ENCODE measurements around the gene ADORA2B.
"Not testable (repeated sequence)": the region's sequence is repeated elsewhere in the genome, so short reads cannot be mapped to it uniquely, and the experiment has no call there.

Gene ADORA2B

GRCh38 chr17:15944759-15945526, at the start of gene ADORA2B:
TSS of gene ADORA2B (plus strand) at chr17:15945130. CDS start at chr17:15945249, 119 bp downstream.
- H3K4me3 ChIP-seq (ENCODE audit: low read depth, low read length), result peak within 1 kb of the TSS; percentile 69

- H3K4me3 ChIP-seq (ENCODE audit: low read depth, low read length), result no peak overlapping the region
Observed at GRCh38 chr17:15896277-15896676, 48.7 kb upstream of the ADORA2B start.

GRCh38 chr17:15896834-15897233, 48.1 kb upstream of the ADORA2B start:
- H3K4me3 ChIP-seq (ENCODE audit: low read depth, low read length), result no peak overlapping the region

GRCh38 chr17:15899596-15899995, 45.3 kb upstream of the ADORA2B start:
- not testable (repeated sequence) for H3K4me3 ChIP-seq (ENCODE audit: low read depth, low read length)

GRCh38 chr17:15900871-15901270, 44.1 kb upstream of the ADORA2B start:
- no peak overlapping the region for H3K4me3 ChIP-seq (ENCODE audit: low read depth, low read length)

GRCh38 chr17:15905236-15905635, 39.7 kb upstream of the ADORA2B start:
- H3K4me3 ChIP-seq (ENCODE audit: low read depth, low read length), result not testable (repeated sequence)

- no peak overlapping the region for H3K4me3 ChIP-seq (ENCODE audit: low read depth, low read length)
Observed at GRCh38 chr17:15907290-15907689, 37.6 kb upstream of the ADORA2B start.

- no peak overlapping the region for H3K4me3 ChIP-seq (ENCODE audit: low read depth, low read length)
Observed at GRCh38 chr17:15908378-15908777, 36.6 kb upstream of the ADORA2B start.

GRCh38 chr17:15909481-15909991, 35.4 kb upstream of the ADORA2B start:
- no peak overlapping the region for H3K4me3 ChIP-seq (ENCODE audit: low read depth, low read length)

- H3K4me3 ChIP-seq (ENCODE audit: low read depth, low read length), result no peak overlapping the region
Observed at GRCh38 chr17:15910791-15911190, 34.1 kb upstream of the ADORA2B start.

- H3K4me3 ChIP-seq (ENCODE audit: low read depth, low read length), result not testable (repeated sequence)
Observed at GRCh38 chr17:15911701-15912100, 33.2 kb upstream of the ADORA2B start.

- no peak overlapping the region for H3K4me3 ChIP-seq (ENCODE audit: low read depth, low read length)
Observed at GRCh38 chr17:15912416-15912955, 32.4 kb upstream of the ADORA2B start.

- H3K4me3 ChIP-seq (ENCODE audit: low read depth, low read length), result no peak overlapping the region
Observed at GRCh38 chr17:15913826-15914225, 31.1 kb upstream of the ADORA2B start.

GRCh38 chr17:15914400-15915170, 30.3 kb upstream of the ADORA2B start:
- no peak overlapping the region for H3K4me3 ChIP-seq (ENCODE audit: low read depth, low read length)

- no peak overlapping the region for H3K4me3 ChIP-seq (ENCODE audit: low read depth, low read length)
Observed at GRCh38 chr17:15915961-15916360, 29.0 kb upstream of the ADORA2B start.

- H3K4me3 ChIP-seq (ENCODE audit: low read depth, low read length), result no peak overlapping the region
Observed at GRCh38 chr17:15917021-15917437, 27.9 kb upstream of the ADORA2B start.

- H3K4me3 ChIP-seq (ENCODE audit: low read depth, low read length), result no peak overlapping the region
Observed at GRCh38 chr17:15917438-15918027, 27.4 kb upstream of the ADORA2B start.

GRCh38 chr17:15918261-15918660, 26.7 kb upstream of the ADORA2B start:
- H3K4me3 ChIP-seq (ENCODE audit: low read depth, low read length), result no peak overlapping the region

GRCh38 chr17:15918661-15919259, 26.2 kb upstream of the ADORA2B start:
- no peak overlapping the region for H3K4me3 ChIP-seq (ENCODE audit: low read depth, low read length)

GRCh38 chr17:15919466-15919865, 25.5 kb upstream of the ADORA2B start:
- no peak overlapping the region for H3K4me3 ChIP-seq (ENCODE audit: low read depth, low read length)

- H3K4me3 ChIP-seq (ENCODE audit: low read depth, low read length), result no peak overlapping the region
Observed at GRCh38 chr17:15920758-15921239, 24.1 kb upstream of the ADORA2B start.

Data from iPS-11a (cell line).